Measurements from ENCODE around the gene NCAM1.

- TF ChIP-seq, protein P1, sequence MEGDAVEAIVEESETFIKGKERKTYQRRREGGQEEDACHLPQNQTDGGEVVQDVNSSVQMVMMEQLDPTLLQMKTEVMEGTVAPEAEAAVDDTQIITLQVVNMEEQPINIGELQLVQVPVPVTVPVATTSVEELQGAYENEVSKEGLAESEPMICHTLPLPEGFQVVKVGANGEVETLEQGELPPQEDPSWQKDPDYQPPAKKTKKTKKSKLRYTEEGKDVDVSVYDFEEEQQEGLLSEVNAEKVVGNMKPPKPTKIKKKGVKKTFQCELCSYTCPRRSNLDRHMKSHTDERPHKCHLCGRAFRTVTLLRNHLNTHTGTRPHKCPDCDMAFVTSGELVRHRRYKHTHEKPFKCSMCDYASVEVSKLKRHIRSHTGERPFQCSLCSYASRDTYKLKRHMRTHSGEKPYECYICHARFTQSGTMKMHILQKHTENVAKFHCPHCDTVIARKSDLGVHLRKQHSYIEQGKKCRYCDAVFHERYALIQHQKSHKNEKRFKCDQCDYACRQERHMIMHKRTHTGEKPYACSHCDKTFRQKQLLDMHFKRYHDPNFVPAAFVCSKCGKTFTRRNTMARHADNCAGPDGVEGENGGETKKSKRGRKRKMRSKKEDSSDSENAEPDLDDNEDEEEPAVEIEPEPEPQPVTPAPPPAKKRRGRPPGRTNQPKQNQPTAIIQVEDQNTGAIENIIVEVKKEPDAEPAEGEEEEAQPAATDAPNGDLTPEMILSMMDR (IDR thresholded peaks at IDR 0.05 in 2 of 3, conservative IDR thresholded peaks at IDR 0.05 in 1 of 3; ENCODE audit: borderline replicate concordance in 1 of 3, insufficient read depth in 1 of 3, low read depth in 2 of 3, low read length in 2 of 3) = no peak
- TF ChIP-seq EZH2 (IDR thresholded peaks at IDR 0.05) (no peak), MAX (IDR thresholded peaks at IDR 0.05) (no peak), EGR1 (IDR thresholded peaks at IDR 0.05; ENCODE audit: low read depth) (no peak)
Measured at GRCh38 chr11:113277907-113278306, 316.7 kb downstream of the NCAM1 start.
